Measurements from ENCODE around the gene USP36. TPM values are rescaled to one million over a fixed set of nuclear protein-coding genes. Genes with fewer than 3 reads are reported as not detected.

USP36 gene
- total RNA-seq, 1 donor: 170 TPM

DNA sequence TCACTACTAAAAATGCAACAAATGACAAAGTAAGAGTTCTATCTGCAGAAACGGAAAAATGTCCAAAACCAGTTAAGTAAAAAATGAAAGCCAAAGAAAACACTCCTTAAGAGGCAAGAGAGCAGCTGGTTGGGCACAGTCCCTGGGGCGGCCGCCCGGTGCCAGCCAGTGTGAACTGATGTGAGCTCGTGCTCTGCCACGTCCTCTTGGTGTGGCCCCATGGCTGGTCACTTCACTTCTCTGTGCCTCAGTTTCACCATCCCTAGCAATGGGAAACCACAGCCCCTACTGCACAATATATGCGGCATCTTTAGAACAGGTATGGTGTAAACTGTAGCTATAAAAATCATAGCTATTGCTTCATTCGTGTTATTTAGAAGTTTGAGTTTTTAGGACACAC, 21.2 kb downstream of the USP36 start:
- H3K4me1 ChIP-seq (ENCODE audit: insufficient read depth, low read length): peaks cover 42% of the 10 kb centered on the region
- H3K9me3 ChIP-seq (ENCODE audit: low read depth, low read length): no peaks in the 10 kb centered on the region
- no peaks in the 10 kb centered on the region for H3K27me3 ChIP-seq (ENCODE audit: insufficient read depth, low read length)
- no peak overlapping the region for H3K4me3 ChIP-seq (ENCODE audit: low read length)

- Histone ChIP-seq H3K9me3 (ENCODE audit: low read depth, low read length) (no peaks in the 10 kb centered on the region), H3K4me1 (ENCODE audit: insufficient read depth, low read length) (peaks cover 42% of the 10 kb centered on the region), H3K4me3 (ENCODE audit: low read length) (no peak overlapping the region), H3K27me3 (ENCODE audit: insufficient read depth, low read length) (no peaks in the 10 kb centered on the region)
These were observed 21.7 kb downstream of the USP36 start for GRCh38 chr17:78818932-78819331.

GRCh38 chr17:78818152-78818846, 22.3 kb downstream of the USP36 start:
- H3K4me1 ChIP-seq (ENCODE audit: insufficient read depth, low read length): peaks cover 42% of the 10 kb centered on the region
- no peak overlapping the region for H3K4me3 ChIP-seq (ENCODE audit: low read length)
- H3K27me3 ChIP-seq (ENCODE audit: insufficient read depth, low read length): no peaks in the 10 kb centered on the region
- H3K9me3 ChIP-seq (ENCODE audit: low read depth, low read length): no peaks in the 10 kb centered on the region

DNA sequence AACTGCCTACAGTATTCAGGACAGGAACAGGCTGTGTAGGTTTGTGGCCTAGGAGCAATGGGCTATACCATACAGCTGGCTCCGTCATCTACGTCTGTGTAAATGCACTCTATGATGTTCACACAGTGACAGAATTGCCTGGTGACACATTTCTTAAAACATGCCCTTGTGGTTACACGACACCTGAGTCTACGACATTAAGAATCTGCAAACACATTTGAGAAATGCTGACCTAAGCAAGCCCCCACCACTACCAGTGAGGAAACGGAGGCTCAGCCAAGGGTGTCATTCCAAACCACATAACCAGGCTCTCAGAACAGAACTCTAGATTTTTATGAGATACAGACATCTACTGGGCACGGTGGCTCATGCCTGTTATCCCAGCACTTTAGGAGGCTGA, 23.5 kb downstream of the USP36 start:
- peaks cover 42% of the 10 kb centered on the region for H3K4me1 ChIP-seq (ENCODE audit: insufficient read depth, low read length)
- H3K27me3 ChIP-seq (ENCODE audit: insufficient read depth, low read length): no peaks in the 10 kb centered on the region
- no peak overlapping the region for H3K4me3 ChIP-seq (ENCODE audit: low read length)
- no peaks in the 10 kb centered on the region for H3K9me3 ChIP-seq (ENCODE audit: low read depth, low read length)

DNA sequence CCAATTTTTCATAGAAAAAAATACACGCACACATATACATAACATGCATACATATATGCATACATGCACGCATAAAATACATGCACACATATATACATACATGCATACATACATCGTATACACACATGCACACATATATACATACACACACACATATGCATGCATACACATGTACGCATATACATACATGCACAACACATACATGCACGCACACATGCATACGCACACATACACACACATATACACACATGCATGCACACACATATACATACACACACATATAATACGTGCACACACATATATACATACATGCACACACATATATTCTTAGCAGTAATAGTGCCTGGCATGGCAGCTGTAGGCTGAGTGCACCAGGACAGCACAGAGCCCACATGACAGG, 24.9 kb downstream of the USP36 start:
- H3K4me1 ChIP-seq (ENCODE audit: insufficient read depth, low read length): peaks cover 38% of the 10 kb centered on the region
- no peaks in the 10 kb centered on the region for H3K27me3 ChIP-seq (ENCODE audit: insufficient read depth, low read length)
- H3K9me3 ChIP-seq (ENCODE audit: low read depth, low read length): no peaks in the 10 kb centered on the region
- no peak overlapping the region for H3K4me3 ChIP-seq (ENCODE audit: low read length)

DNA sequence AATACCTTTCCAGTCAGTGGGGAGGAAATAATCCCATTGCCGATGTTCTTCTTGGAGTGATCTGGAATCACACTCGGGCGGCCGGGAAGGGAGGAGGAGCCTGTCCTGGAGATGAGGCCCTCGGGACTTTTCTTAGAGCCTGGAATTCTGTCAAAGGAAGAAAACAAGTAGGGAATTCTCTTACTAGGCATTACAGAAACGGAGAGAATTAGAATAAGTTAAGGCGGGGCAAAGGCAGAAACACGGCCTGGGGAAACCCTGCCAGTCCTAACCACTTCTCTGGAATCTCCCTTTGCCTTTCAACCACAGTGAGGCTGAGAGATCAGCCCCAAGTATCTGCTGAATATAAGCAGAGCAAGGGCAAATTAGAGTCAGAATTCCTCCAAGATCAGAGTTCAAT, 27.8 kb downstream of the USP36 start:
- Histone ChIP-seq H3K9me3 (ENCODE audit: low read depth, low read length) (no peaks in the 10 kb centered on the region), H3K4me3 (ENCODE audit: low read length) (no peak overlapping the region)

DNA sequence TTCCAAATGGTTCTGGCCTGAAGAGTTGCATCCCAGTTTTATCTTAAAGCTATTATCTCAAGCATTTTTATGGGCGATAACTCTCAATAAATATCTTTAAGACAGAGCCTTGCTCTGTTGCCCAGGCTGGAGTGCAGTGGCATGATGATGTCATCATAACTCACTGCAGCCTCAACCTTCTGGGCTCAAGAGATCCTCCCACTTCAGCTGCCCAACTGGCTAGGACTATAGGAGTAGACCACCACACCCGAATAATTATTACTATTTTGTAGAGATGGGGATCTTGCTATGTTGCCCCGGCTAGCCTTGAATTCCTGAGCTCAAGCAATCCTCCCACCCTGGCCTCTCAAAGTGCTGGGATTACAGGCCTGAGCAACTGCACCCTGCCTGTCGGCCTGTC, 32.5 kb downstream of the USP36 start:
- Histone ChIP-seq H3K27me3 (ENCODE audit: insufficient read depth, low read length) (no peaks in the 10 kb centered on the region), H3K9me3 (ENCODE audit: low read depth, low read length) (no peaks in the 10 kb centered on the region), H3K4me3 (ENCODE audit: low read length) (no peak overlapping the region), H3K4me1 (ENCODE audit: insufficient read depth, low read length) (peaks cover 36% of the 10 kb centered on the region)

More for the DNA sequence above, 27.8 kb downstream of the USP36 start:
- H3K4me1 ChIP-seq (ENCODE audit: insufficient read depth, low read length): peaks cover 14% of the 10 kb centered on the region
- H3K27me3 ChIP-seq (ENCODE audit: insufficient read depth, low read length): no peaks in the 10 kb centered on the region

GRCh38 chr17:78806451-78806850, 34.2 kb downstream of the USP36 start:
- no peaks in the 10 kb centered on the region for H3K27me3 ChIP-seq (ENCODE audit: insufficient read depth, low read length)
- peaks cover 43% of the 10 kb centered on the region for H3K4me1 ChIP-seq (ENCODE audit: insufficient read depth, low read length)
- H3K4me3 ChIP-seq (ENCODE audit: low read length): no peak overlapping the region
- no peaks in the 10 kb centered on the region for H3K9me3 ChIP-seq (ENCODE audit: low read depth, low read length)

DNA sequence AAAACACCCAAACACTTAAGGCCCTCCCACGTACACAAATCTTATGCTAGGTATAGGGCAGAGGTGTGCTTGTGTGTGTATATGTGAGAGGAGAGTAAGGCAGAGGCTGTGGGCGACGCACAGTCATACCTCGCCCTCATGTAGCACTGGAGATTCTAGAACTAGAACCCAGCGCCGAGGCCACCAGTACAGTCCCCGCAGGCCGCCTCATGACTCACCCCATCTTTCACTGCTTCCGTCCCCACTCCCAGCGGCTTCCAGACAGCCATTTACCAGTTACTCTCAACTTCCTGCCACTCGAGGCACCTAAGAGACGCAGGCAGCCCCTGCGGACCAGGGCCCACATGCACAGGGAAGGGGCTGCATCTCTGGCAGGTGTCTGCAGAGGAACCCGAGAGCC, 35.3 kb downstream of the USP36 start:
- H3K27me3 ChIP-seq (ENCODE audit: insufficient read depth, low read length): no peaks in the 10 kb centered on the region
- peaks cover 43% of the 10 kb centered on the region for H3K4me1 ChIP-seq (ENCODE audit: insufficient read depth, low read length)
- no peak overlapping the region for H3K4me3 ChIP-seq (ENCODE audit: low read length)
- no peaks in the 10 kb centered on the region for H3K9me3 ChIP-seq (ENCODE audit: low read depth, low read length)

- no peaks in the 10 kb centered on the region for H3K9me3 ChIP-seq (ENCODE audit: low read depth, low read length)
- H3K27me3 ChIP-seq (ENCODE audit: insufficient read depth, low read length): no peaks in the 10 kb centered on the region
- no peak overlapping the region for H3K4me3 ChIP-seq (ENCODE audit: low read length)
- peaks cover 43% of the 10 kb centered on the region for H3K4me1 ChIP-seq (ENCODE audit: insufficient read depth, low read length)
These were observed 35.8 kb downstream of the USP36 start for GRCh38 chr17:78804777-78805176.

GRCh38 chr17:78803186-78803845, 37.3 kb downstream of the USP36 start:
- no peaks in the 10 kb centered on the region for H3K9me3 ChIP-seq (ENCODE audit: low read depth, low read length)
- H3K4me1 ChIP-seq (ENCODE audit: insufficient read depth, low read length): peaks cover 54% of the 10 kb centered on the region
- H3K4me3 ChIP-seq (ENCODE audit: low read length): no peak overlapping the region
- no peaks in the 10 kb centered on the region for H3K27me3 ChIP-seq (ENCODE audit: insufficient read depth, low read length)

DNA sequence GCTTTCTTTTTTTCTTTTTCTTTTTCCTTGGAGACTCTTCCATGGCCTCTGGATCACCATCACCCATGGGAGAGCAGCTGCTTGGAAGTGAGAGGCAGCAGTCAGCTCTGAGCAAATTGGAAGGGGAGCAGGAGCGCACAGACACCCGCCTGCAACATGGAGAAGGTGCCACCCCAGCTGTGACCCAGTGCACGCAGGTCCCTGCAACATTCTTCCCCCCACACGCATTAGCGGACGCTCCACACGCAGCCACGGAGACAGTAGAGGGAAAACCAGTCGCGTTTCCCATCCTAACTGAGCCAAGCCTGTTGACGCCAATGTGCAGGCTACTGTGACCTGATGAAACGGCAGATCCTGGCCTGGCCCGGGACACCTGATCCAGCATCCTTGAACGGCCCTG, 38.2 kb downstream of the USP36 start:
- no peaks in the 10 kb centered on the region for H3K9me3 ChIP-seq (ENCODE audit: low read depth, low read length)
- peaks cover 54% of the 10 kb centered on the region for H3K4me1 ChIP-seq (ENCODE audit: insufficient read depth, low read length)
- H3K27me3 ChIP-seq (ENCODE audit: insufficient read depth, low read length): no peaks in the 10 kb centered on the region
- H3K4me3 ChIP-seq (ENCODE audit: low read length): no peak overlapping the region

GRCh38 chr17:78802008-78802407, 38.6 kb downstream of the USP36 start:
- H3K27me3 ChIP-seq (ENCODE audit: insufficient read depth, low read length): no peaks in the 10 kb centered on the region
- H3K4me3 ChIP-seq (ENCODE audit: low read length): no peak overlapping the region
- no peaks in the 10 kb centered on the region for H3K9me3 ChIP-seq (ENCODE audit: low read depth, low read length)
- H3K4me1 ChIP-seq (ENCODE audit: insufficient read depth, low read length): peaks cover 54% of the 10 kb centered on the region

DNA sequence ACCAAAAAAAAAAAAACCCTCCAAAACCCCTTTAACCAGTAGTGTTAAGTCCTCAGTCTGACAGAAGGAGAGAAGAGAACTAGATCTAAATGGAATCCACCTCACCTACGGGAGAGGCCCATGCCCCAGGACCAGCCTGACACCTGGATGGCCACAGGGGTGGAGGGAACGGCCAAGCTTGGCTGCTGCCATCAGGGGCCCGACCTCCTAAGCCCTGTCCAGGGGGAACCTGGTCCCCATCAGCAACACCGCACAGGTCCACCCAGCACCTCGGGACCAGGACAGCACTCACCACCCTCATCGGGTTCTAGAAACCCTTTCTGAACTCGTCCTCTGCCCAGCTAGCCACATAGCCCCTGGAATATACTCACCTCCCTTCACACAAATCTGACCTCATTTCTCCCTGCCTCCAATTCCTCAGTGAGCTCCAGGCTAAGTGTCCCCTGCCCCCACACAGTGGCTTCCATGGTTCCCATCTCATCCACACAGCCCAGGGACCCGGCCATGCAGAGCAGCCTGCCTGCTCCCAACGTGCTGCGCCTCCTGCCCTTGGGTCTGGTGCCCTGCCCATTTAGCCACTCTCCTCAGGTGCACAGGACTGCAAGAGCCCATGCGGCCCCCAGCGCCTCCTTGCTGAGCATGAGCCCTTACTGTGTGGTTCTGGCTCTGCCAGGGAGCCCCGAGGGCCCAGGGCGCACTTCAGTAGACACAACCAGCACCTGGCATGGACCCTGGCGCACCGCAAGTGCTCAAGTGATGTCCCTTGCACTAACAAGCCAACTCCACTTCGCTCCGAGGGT, 40.3 kb downstream of the USP36 start:
- H3K4me1 ChIP-seq (ENCODE audit: insufficient read depth, low read length): peaks cover 38% of the 10 kb centered on the region

More for the DNA sequence above, 40.3 kb downstream of the USP36 start:
- H3K4me3 ChIP-seq (ENCODE audit: low read length): no peak overlapping the region
- no peaks in the 10 kb centered on the region for H3K27me3 ChIP-seq (ENCODE audit: insufficient read depth, low read length)
- no peaks in the 10 kb centered on the region for H3K9me3 ChIP-seq (ENCODE audit: low read depth, low read length)
